ENCODE data around the gene NECAB3. TPM values are rescaled to one million over a fixed set of nuclear protein-coding genes. Genes with fewer than 3 reads are reported as not detected.

The NECAB3 gene
- total and polyA plus RNA-seq, 5 experiments from 2014 or later: 1.1 to 12.8 (median 1.8) TPM

DNA sequence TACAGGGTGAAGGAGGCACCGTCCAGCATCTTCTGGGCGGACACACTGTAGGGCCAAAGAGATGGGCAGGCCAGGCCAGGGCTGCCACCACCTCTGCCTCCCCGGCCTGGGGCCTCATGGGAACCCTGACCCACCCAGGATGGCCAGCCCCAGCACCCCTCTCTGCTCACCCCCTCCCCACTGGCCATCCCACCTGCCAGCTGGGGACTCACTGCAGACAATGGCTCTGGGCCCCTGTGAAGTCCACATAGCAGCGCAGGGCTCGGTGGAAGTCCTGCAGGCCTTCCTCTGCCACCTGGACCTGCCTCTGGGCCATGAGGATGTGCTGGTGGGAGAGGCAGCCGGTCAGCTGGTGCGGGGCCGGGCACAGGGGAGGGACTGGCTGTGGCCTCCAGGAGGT, 15.7 kb downstream of the NECAB3 start:
- Mint-ChIP-seq H3K4me1 (peaks cover 2 to 13% (median 5%) of the 10 kb centered on the region in 4 donors), H3K36me3 (peaks cover 0 to 2% (median 0%) of the 10 kb centered on the region in 3 donors), H3K9me3 (no peaks in the 10 kb centered on the region), H3K4me3 (no peak overlapping the region), H3K27ac (no peak overlapping the region), H3K27me3 (no peaks in the 10 kb centered on the region)
- POLR2A ChIA-PET: no interaction called here
- no peak for ATAC-seq
- DNase-seq: no peak

DNA sequence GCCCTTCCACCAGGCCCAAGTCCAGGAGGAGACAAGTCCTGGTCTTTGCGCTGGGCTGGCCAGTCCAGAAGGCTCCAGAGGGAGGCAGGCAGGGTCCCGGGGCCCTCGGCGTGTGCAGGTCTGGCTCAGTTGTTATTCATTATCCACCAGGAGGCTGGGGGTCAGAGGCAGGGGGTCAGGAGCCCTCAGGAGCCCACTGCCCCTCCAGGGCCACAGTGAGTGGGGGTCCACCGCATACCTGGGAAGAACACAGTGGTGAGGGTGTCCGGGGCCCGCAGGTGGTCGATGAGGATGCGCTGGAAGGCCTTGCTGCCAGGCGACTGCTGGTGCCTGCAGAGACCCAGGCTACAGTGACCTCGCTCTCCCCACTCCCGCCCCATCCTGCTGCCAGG, 16.5 kb downstream of the NECAB3 start:
- POLR2A ChIA-PET: no interaction called here
- DNase-seq: no peak
- Mint-ChIP-seq H3K4me3 (no peak overlapping the region), H3K27ac (no peak overlapping the region), H3K9me3 (no peaks in the 10 kb centered on the region), H3K27me3 (no peaks in the 10 kb centered on the region), H3K4me1 (peaks cover 3 to 11% (median 8%) of the 10 kb centered on the region in 4 donors), H3K36me3 (peaks cover 0 to 2% (median 0%) of the 10 kb centered on the region in 3 donors)
- ATAC-seq: no peak

DNA sequence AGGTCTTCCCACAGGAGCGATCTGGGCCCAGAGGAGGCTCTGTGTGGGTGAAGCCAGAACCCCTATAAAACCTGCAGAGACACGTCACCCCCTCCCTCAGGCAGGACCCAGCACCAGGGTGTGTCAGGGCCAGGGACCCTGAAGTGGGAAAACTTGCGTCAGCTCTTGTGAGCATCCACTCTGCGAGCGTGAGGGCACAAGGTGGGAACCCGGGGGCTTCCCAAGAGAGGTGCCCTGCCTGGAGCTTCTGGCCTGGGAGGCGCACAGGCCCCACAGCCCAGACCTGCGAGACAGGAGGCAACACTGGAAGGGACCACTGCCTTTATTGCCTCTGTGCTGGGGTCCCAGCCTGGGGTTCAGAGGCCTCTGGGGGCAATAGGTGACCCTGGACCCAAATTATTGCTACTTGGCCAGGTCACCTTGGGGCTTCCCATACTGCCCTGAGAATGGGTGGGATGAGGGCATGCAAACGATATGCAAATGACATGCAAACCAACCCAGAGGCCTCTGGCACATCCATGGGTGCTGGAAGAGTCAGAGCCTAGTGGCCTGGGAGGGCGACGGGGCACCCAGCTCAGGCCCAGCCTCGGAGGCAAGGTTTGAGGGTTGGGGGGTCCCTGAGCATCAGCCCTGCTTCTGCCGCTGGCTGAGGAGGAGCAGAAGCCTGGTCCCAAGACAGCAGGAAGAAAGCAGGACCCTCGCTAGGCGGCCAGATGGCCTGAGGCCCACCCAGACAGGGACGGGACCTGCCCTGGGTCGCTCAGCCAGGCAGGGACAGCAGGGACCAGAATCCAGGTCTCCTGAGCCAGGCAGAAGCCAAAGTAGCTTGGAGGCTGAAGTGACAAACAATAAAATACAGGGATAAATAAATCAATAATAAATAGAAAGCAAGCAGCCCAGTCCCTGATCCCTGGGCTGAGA, 17.2 kb downstream of the NECAB3 start:
- peak in 1 of 10 donors; percentile 50 for DNase-seq
- Mint-ChIP-seq H3K4me1 (peaks cover 2 to 9% (median 5%) of the 10 kb centered on the region in 4 donors), H3K9me3 (no peaks in the 10 kb centered on the region), H3K27me3 (no peaks in the 10 kb centered on the region), H3K4me3 (no peak overlapping the region), H3K27ac (no peak overlapping the region), H3K36me3 (peaks cover 0 to 2% (median 0%) of the 10 kb centered on the region in 3 donors)
- POLR2A ChIA-PET: no interaction called here
- no peak for ATAC-seq

DNA sequence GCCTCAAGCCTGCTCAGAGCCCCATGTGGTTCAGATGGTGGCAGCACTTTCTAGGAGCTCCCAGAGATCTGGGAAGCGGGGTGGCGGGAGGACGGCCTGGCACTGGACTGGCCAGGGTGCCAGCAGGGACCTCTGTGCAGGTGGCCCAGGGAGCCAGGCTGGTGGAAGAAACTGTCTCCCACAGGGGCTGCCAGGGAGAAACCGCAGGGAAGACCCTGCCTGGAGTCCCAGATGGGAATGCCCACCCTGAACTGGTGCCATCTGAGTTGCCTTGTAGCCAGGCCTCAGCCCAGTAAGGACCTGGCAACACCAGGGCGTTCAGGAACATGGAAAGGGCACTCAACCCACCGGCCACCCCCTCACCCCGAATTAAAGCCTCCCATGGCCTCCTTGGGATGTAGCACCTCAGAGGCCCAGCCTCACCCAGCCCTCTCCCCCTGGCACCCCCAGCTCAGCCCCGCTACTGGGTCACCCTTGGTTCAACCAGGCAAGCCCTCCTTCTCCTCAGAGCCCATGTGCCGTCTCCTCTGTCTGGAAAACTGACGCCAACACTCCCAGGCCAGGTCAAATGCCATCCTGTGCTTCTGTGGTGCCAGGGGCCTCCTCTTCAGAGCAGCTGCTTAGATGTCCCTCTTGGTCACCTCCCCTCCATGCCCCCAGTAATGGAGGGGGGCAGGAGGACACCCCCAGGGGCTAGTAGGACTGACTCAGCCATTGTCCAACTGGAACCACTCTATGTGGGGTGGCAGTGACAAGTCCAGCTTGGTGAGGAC, 18.0 kb downstream of the NECAB3 start:
- Mint-ChIP-seq H3K27ac (peak overlapping the region in 1 of 10 donors; percentile 76), H3K4me1 (peaks cover 2 to 9% (median 5%) of the 10 kb centered on the region in 4 donors), H3K9me3 (no peaks in the 10 kb centered on the region), H3K36me3 (peaks cover 0 to 2% (median 0%) of the 10 kb centered on the region in 3 donors), H3K4me3 (no peak overlapping the region), H3K27me3 (no peaks in the 10 kb centered on the region)
- POLR2A ChIA-PET: interaction anchor here (0.5 kb wide), 1 partner anchor 199 kb away, joined by 4 read pairs; no protein-coding TSS in a partner anchor
- no peak for ATAC-seq
- DNase-seq: peak in 1 of 10 donors; percentile 64

DNA sequence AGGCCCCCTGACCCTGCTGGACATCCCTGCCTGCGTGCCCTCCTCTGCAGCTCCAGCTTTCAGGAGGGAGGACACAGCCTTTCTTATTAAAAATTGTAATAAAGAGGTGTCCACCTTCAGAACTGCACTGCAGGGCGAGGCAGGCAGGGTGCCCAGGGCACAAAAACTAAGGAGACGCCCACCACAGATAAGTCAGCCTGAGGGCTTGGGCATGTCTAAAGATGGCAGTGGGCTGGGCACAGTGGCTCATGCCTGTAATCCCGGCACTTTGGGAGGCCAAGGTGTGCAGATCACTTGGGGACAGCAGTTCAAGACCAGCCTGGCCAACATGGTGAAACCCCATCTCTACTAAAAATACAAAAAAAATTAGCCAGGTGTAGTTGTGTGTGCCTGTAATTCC, 19.1 kb downstream of the NECAB3 start:
- Mint-ChIP-seq H3K36me3 (peaks cover 0 to 2% (median 0%) of the 10 kb centered on the region in 3 donors), H3K27ac (peak overlapping the region in 1 of 10 donors; percentile 60), H3K9me3 (no peaks in the 10 kb centered on the region), H3K4me1 (peaks cover 2 to 9% (median 5%) of the 10 kb centered on the region in 4 donors), H3K4me3 (no peak overlapping the region), H3K27me3 (no peaks in the 10 kb centered on the region)
- DNase-seq: no peak
- no peak for ATAC-seq
- POLR2A ChIA-PET: interaction anchor here (2.4 kb wide), 1 partner anchor 12 kb away, joined by 11 read pairs; the partner anchor contains the start of gene ACTL10

DNA sequence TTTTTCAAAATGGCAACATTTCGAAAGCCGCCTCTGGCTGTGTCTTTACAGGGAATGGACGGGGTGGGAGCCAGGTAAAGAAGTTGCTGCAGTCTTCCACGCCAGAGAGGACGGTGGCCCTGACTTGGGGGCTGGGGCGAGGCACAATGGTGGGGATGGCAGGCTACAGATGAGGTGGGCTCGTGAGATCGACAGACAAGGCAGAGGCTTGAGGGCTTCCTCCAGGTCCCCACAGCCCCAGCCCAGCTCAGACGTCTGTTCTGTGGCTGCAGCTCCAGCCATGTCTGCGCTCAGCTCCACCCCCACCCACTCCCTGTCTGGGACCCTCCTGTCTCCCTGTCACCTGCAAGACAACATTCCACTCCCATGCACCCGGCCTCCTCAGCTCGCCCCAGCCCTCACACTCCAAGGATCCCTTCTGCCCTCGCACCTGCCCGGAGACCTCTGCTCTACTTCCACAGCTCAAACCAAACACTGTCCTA, 19.5 kb downstream of the NECAB3 start:
- Mint-ChIP-seq H3K36me3 (no peaks in the 10 kb centered on the region), H3K4me1 (peaks cover 2 to 9% (median 6%) of the 10 kb centered on the region in 4 donors), H3K4me3 (no peak overlapping the region), H3K27ac (peak overlapping the region in 2 of 10 donors; percentile 60 to 75), H3K9me3 (no peaks in the 10 kb centered on the region), H3K27me3 (no peaks in the 10 kb centered on the region)
- ATAC-seq (no peak), DNase-seq (no peak)
- POLR2A ChIA-PET: interaction anchor here (2.4 kb wide), 1 partner anchor 12 kb away, joined by 11 read pairs; the partner anchor contains the start of gene ACTL10

DNA sequence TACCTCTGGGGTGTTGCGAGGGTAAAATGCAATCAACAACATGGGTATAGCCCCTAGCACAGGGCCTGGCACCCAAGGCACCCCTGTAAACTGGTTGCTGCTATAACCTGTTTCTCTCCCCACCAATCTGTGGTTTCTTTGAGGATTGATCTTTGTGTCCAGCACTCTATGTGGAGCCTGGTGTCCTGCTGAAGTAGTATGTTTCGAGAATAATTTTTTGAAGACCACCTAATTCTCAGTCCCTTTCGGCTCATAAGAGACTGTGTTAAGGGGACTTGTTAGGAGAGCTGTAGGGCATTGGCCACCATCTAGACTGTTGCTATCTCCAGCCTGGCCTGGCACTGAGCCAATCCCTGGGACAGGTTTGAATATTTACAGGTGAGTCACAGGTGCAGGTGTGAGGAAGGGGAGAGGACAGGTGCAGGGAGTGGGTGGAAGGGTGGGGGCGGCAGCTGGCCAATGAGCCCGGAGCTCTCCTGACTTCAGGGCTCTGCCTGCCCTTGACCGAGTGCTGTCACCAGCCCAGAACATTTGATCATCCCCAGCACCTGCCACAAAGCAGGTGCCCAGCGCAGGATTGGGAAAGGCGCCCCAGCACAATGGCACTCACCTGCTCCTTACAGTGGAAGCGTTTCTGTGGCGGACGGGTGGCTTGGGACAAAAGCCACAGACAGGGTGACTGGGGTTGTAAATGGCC, 20.2 kb downstream of the NECAB3 start:
- H3K4me1 Mint-ChIP-seq: peaks cover 3 to 10% (median 9%) of the 10 kb centered on the region in 4 donors
- ATAC-seq (no peak), DNase-seq (no peak)
- no peaks in the 10 kb centered on the region for H3K36me3 Mint-ChIP-seq
- H3K9me3 Mint-ChIP-seq: no peaks in the 10 kb centered on the region
- POLR2A ChIA-PET: interaction anchor here (0.5 to 2.4 kb wide), 3 partner anchors 13 to 218 kb away, joined by 3 to 11 read pairs (median 5); partner anchors contain the start of gene ACTL10
- H3K4me3 Mint-ChIP-seq: no peak overlapping the region
- H3K27me3 Mint-ChIP-seq: no peaks in the 10 kb centered on the region
- peak overlapping the region in 2 of 10 donors; percentile 46 to 57 for H3K27ac Mint-ChIP-seq

DNA sequence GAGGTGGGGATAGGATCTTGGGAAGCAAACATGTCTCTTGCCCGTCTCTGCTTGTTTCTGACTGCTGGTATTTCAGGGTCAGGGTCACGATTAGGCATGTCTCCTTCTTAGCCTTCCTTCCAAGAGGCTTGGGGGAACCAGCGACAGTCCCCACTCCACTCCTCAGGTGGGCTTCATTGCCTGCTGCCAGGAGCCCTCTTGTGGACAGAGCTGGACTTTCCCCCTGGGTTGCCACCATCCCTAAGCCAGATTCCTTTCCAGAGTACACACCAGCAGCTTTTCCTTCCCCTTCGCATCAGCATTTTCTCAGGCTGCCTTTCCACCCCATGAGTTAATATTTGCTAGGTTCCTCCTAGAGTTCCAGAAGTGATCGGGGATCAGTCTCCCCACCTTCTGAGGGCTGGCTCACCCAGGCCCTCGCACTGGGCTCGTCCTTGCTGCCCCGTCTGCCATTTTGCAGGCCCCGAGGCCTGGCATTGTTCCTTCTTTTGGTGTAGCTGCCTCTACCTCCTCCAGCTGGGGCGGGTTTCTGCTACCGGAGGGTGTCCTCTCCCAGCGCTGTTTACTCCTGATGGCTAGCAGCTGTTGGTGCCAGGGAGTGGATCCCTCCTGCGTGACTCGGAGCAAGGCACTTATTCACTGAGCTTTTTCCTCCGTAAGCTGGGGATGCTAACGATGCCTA, 20.9 kb downstream of the NECAB3 start:
- POLR2A ChIA-PET: interaction anchor here (0.5 to 2.4 kb wide), 3 partner anchors 14 to 219 kb away, joined by 3 to 11 read pairs (median 5); partner anchors contain the start of gene ACTL10
- DNase-seq (peak in 8 of 10 donors; percentile 16 to 75 (median 44)), ATAC-seq (peak; percentile 75 to 87)
- H3K27me3 Mint-ChIP-seq: no peaks in the 10 kb centered on the region
- H3K36me3 Mint-ChIP-seq: no peaks in the 10 kb centered on the region
- H3K9me3 Mint-ChIP-seq: no peaks in the 10 kb centered on the region
- peaks cover 3 to 14% (median 9%) of the 10 kb centered on the region in 4 donors for H3K4me1 Mint-ChIP-seq
- no peak overlapping the region for H3K4me3 Mint-ChIP-seq
- peak overlapping the region in 2 of 10 donors; percentile 5 to 57 for H3K27ac Mint-ChIP-seq

DNA sequence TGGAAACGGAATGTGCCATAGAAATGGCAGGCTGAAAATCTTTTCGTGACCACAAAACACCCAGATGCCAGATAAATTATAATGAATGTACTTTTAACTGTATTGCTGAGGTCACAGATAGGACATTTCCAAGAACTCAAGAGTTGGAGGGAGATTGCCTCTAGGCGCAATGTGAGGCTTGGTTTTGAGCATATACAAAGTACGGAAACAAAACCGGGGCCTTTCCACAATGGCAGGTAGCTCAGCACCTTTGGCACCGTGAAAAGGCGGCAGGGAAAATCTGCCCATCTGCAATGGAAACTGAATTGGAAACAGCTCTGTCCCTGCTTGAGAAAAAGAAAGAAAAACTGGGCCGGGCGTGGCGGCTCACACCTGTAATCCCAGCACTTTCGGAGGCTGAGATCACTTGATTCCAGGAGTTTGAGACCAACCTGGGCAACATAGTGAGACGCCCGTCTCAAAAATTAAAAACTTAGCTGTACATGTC, 22.6 kb downstream of the NECAB3 start:
- POLR2A ChIA-PET: interaction anchor here (0.7 kb wide), 2 partner anchors 25 to 73 kb away, joined by 4 to 6 read pairs; no protein-coding TSS in a partner anchor
- H3K4me3 Mint-ChIP-seq: no peak overlapping the region
- H3K36me3 Mint-ChIP-seq: peaks cover 0 to 3% (median 0%) of the 10 kb centered on the region in 3 donors
- peaks cover 6 to 27% (median 11%) of the 10 kb centered on the region in 4 donors for H3K4me1 Mint-ChIP-seq
- ATAC-seq (no peak), DNase-seq (no peak)
- no peaks in the 10 kb centered on the region for H3K27me3 Mint-ChIP-seq
- no peaks in the 10 kb centered on the region for H3K9me3 Mint-ChIP-seq
- H3K27ac Mint-ChIP-seq: no peak overlapping the region

DNA sequence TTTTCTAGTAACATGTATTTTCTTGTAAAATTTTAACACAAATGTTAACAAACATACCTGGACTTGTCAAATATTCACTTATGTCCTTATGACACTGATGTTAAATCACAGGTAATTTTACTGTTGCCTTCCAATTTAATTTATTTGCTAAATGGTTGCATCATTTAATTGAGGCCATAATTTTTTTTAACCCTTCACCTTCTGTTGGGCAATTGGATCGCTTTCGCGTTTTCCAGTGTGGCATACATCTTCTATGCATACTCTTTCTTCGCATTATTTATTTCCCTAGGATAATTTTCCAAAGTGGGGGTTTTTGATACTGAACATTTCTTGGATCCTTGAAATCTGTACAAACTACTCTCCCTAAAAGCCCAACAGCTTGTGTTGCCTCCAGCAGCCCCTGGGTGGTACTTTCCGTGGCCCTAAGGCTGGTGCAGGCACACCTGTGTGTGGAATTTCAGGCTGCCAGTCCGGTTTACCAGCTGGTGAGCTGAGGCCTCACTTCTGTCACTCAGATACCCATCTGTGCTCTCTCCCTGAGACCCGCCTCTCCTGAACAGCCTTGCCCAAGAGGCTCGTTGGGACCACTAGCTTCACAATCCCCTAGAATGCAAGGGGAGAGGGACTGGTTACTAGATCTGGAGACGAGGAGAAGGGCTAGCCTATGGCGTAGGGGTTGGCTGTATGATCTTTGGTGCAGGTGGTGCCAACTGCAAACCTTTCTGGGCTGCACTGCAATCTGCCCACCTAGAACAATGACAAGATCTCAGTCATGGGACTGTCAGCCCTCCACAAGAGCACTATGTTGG, 23.3 kb downstream of the NECAB3 start:
- Mint-ChIP-seq H3K27ac (peak overlapping the region in 2 of 10 donors; percentile 34 to 53), H3K36me3 (peaks cover 0 to 6% (median 2%) of the 10 kb centered on the region in 3 donors), H3K9me3 (no peaks in the 10 kb centered on the region), H3K4me1 (peaks cover 6 to 27% (median 11%) of the 10 kb centered on the region in 4 donors), H3K4me3 (no peak overlapping the region), H3K27me3 (no peaks in the 10 kb centered on the region)
- ATAC-seq: no peak
- POLR2A ChIA-PET: no interaction called here
- no peak for DNase-seq
